WTC11 (cell line): Measurements from ENCODE around the gene OTOG. TPM values are rescaled to one million over a fixed set of nuclear protein-coding genes. Genes with fewer than 3 reads are reported as not detected.

ENCODE experiments used
- ATAC-seq: fragments of 200-7000 bp; cut with Tn5 transposase; 2 replicates; pipeline ENCODE4 v1.10.0; 2021; ENCODE audit warnings: mild to moderate bottlenecking, moderate library complexity
- CTCF ChIA-PET: fragments of 300-600 bp; sonication (Branson Sonifier 250); formaldehyde crosslinking; loops from one replicate; lab custom pipeline; 2021; ENCODE audit warnings: antibody characterized with exemption; lab: Charles Lee
- POLR2A ChIA-PET: fragments of 350-600 bp; sonication (Branson Sonifier 250); formaldehyde crosslinking; loops from one replicate; lab custom pipeline; 2021; ENCODE audit warnings: antibody characterized with exemption; lab: Charles Lee
- DNase-seq: peaks from one replicate; pipeline ENCODE4 v3.0.0; 2021; ENCODE audit warnings: low spot score
- H3K27ac Mint-ChIP-seq: 2 replicates; pipeline ENCODE4 v1.8.0; 2021; ENCODE audit warnings: mixed read lengths
- H3K27me3 Mint-ChIP-seq: 2 replicates; pipeline ENCODE4 v1.8.0; 2021; ENCODE audit warnings: low read depth, mild to moderate bottlenecking, moderate library complexity, mixed read lengths
- H3K36me3 Mint-ChIP-seq: 2 replicates; pipeline ENCODE4 v1.8.0; 2021; ENCODE audit warnings: mixed read lengths
- H3K4me1 Mint-ChIP-seq: 2 replicates; pipeline ENCODE4 v1.8.0; 2022; ENCODE audit warnings: mixed read lengths
- H3K4me3 Mint-ChIP-seq: 2 replicates; pipeline ENCODE4 v1.8.0; 2021; ENCODE audit warnings: mild to moderate bottlenecking, moderate library complexity, mixed read lengths
- H3K9me3 Mint-ChIP-seq: 2 replicates; pipeline ENCODE4 v1.8.0; 2021; ENCODE audit warnings: mixed read lengths
- ATF2 ChIP-seq: sonication (generic); formaldehyde crosslinking; IDR thresholded peaks from 2 replicates; pipeline ENCODE4 v1.8.1; 2022; ENCODE audit warnings: low read depth, missing genetic modification reagents, borderline replicate concordance
- CTCF ChIP-seq: fragments of 200-600 bp; IDR thresholded peaks from 2 replicates; pipeline ENCODE4 v1.8.0; 2022; ENCODE audit warnings: antibody characterized with exemption
- E2F4 ChIP-seq: sonication (generic); formaldehyde crosslinking; IDR thresholded peaks from 2 replicates; pipeline ENCODE4 v1.8.1; 2022; ENCODE audit warnings: low read depth, mild to moderate bottlenecking, moderate library complexity, missing genetic modification reagents, borderline replicate concordance
- ESRRA ChIP-seq: sonication (generic); formaldehyde crosslinking; IDR thresholded peaks from 2 replicates; pipeline ENCODE4 v1.8.1; 2022; ENCODE audit warnings: mild to moderate bottlenecking, missing genetic modification reagents, borderline replicate concordance
- FOXK1 ChIP-seq: sonication (generic); formaldehyde crosslinking; IDR thresholded peaks from 2 replicates; pipeline ENCODE4 v1.8.0; 2022; ENCODE audit warnings: mild to moderate bottlenecking, moderate library complexity, missing genetic modification reagents
- FOXP1 ChIP-seq: sonication (generic); formaldehyde crosslinking; IDR thresholded peaks from 2 replicates; pipeline ENCODE4 v1.8.0; 2022; ENCODE audit warnings: missing genetic modification reagents, mild to moderate bottlenecking, moderate library complexity, borderline replicate concordance
- GTF2I ChIP-seq: fragments of 250-450 bp; sonication (Bioruptor Pico); conservative IDR thresholded peaks from 2 replicates; pipeline ENCODE4 v1.4.0; 2021; ENCODE audit warnings: mild to moderate bottlenecking
- HMGXB4 ChIP-seq: sonication (generic); formaldehyde crosslinking; IDR thresholded peaks from 2 replicates; pipeline ENCODE4 v1.8.1; 2023; ENCODE audit warnings: mild to moderate bottlenecking, moderate library complexity, missing genetic modification reagents
- MLX ChIP-seq: sonication (generic); formaldehyde crosslinking; IDR thresholded peaks from 2 replicates; pipeline ENCODE4 v1.8.1; 2023; ENCODE audit warnings: mild to moderate bottlenecking, missing genetic modification reagents, moderate library complexity
- NFYB ChIP-seq: sonication (generic); formaldehyde crosslinking; conservative IDR thresholded peaks from 2 replicates; pipeline ENCODE4 v1.8.0; 2022; ENCODE audit warnings: low read depth, missing genetic modification reagents
- NR3C1 ChIP-seq: sonication (generic); formaldehyde crosslinking; conservative IDR thresholded peaks from 2 replicates; pipeline ENCODE4 v1.8.1; 2023; ENCODE audit warnings: low read depth, mild to moderate bottlenecking, missing genetic modification reagents
- PRRX2 ChIP-seq: fragments of 250-450 bp; sonication (Bioruptor Pico); IDR thresholded peaks from 2 replicates; pipeline ENCODE4 v1.8.0; 2021; ENCODE audit warnings: mild to moderate bottlenecking
- RELA ChIP-seq: sonication (generic); formaldehyde crosslinking; IDR thresholded peaks from 2 replicates; pipeline ENCODE4 v1.8.1; 2022; ENCODE audit warnings: missing genetic modification reagents, mild to moderate bottlenecking, borderline replicate concordance
- SMAD3 ChIP-seq: sonication (generic); formaldehyde crosslinking; IDR thresholded peaks from 2 replicates; pipeline ENCODE4 v1.8.0; 2022; ENCODE audit warnings: missing genetic modification reagents, mild to moderate bottlenecking, borderline replicate concordance
- SMAD4 ChIP-seq: sonication (generic); formaldehyde crosslinking; IDR thresholded peaks from 2 replicates; pipeline ENCODE4 v1.8.0; 2022; ENCODE audit warnings: mild to moderate bottlenecking, missing genetic modification reagents
- SP1 ChIP-seq: sonication (generic); formaldehyde crosslinking; conservative IDR thresholded peaks from 2 replicates; pipeline ENCODE4 v1.8.1; 2022; ENCODE audit warnings: missing genetic modification reagents
- TEAD1 ChIP-seq: sonication (generic); formaldehyde crosslinking; IDR thresholded peaks from 2 replicates; pipeline ENCODE4 v1.8.0; 2022; ENCODE audit warnings: mild to moderate bottlenecking, missing genetic modification reagents
- ZBTB43 ChIP-seq: sonication (generic); formaldehyde crosslinking; IDR thresholded peaks from 2 replicates; pipeline ENCODE4 v1.8.1; 2023; ENCODE audit warnings: mild to moderate bottlenecking, missing genetic modification reagents
- ZNF121 ChIP-seq: sonication (generic); formaldehyde crosslinking; IDR thresholded peaks from 2 replicates; pipeline ENCODE4 v1.8.0; 2023; ENCODE audit warnings: missing genetic modification reagents
- ZNF317 ChIP-seq: sonication (generic); formaldehyde crosslinking; IDR thresholded peaks from 2 replicates; pipeline ENCODE4 v1.8.1; 2023; ENCODE audit warnings: low read depth, mild to moderate bottlenecking, moderate library complexity, missing genetic modification reagents, borderline replicate concordance
- total RNA-seq: library from RNA; stranded (reverse); gene quantifications from 3 replicates; pipeline ENCODE4 v1.2.3, GENCODE V29; 2021

The OTOG gene
- total RNA-seq, 1 experiment from 2014 or later = 1.4 TPM

GRCh38 chr11:17575431-17576425 lies 28.7 kb downstream of the OTOG start (continued):
- TF ChIP-seq CTCF (no peak), ZNF317 (CRISPR knock-in tag) (no peak), ZNF121 (CRISPR knock-in tag) (no peak), E2F4 (CRISPR knock-in tag) (no peak)

GRCh38 chr11:17578296-17578695 lies 31.2 kb downstream of the OTOG start:
- Mint-ChIP-seq H3K27me3 (no peaks in the 10 kb centered on the region; the same call in 1 of the 2 replicates), H3K4me1 (peaks cover 16% of the 10 kb centered on the region), H3K27ac (no peak overlapping the region), H3K9me3 (no peaks in the 10 kb centered on the region; the same call in 1 of the 2 replicates), H3K4me3 (no peak overlapping the region)
- POLR2A ChIA-PET = no interaction called here
- peak; percentile 8 for DNase-seq
- ATAC-seq = no peak
- no peak for TF ChIP-seq SP1 (CRISPR knock-in tag)
- no peak for TF ChIP-seq SMAD4 (CRISPR knock-in tag)
- TF ChIP-seq MLX (CRISPR knock-in tag) = no peak
- no peak for TF ChIP-seq ESRRA (CRISPR knock-in tag)
- no peak for TF ChIP-seq NFYB (CRISPR knock-in tag)
- no peak for TF ChIP-seq ZBTB43 (CRISPR knock-in tag)
- TF ChIP-seq NR3C1 (CRISPR knock-in tag) = no peak
- no peak for TF ChIP-seq ZNF317 (CRISPR knock-in tag)
- no peak for TF ChIP-seq FOXK1 (CRISPR knock-in tag)
- no peak for TF ChIP-seq PRRX2 (CRISPR knock-in tag)
- TF ChIP-seq HMGXB4 (CRISPR knock-in tag) = no peak
- TF ChIP-seq TEAD1 (CRISPR knock-in tag) = no peak
- TF ChIP-seq FOXP1 (CRISPR knock-in tag) = no peak
- TF ChIP-seq GTF2I = no peak
- TF ChIP-seq SMAD3 (CRISPR knock-in tag) = no peak
- TF ChIP-seq RELA (CRISPR knock-in tag) = no peak
- no peak for TF ChIP-seq ATF2
- TF ChIP-seq, all 79 proteins: peak for 0
- CTCF ChIA-PET = interaction anchor here (0.7 kb wide), 1 partner anchor 153 kb away, joined by 3 read pairs; no protein-coding TSS in a partner anchor
- no peaks in the 10 kb centered on the region for H3K36me3 Mint-ChIP-seq
